ENCODE data around the gene EPHB1.

The EPHB1 gene

GRCh38 chr3:135140591-135140990 is 345.5 kb downstream of the EPHB1 start:
- H3K4ac ChIP-seq (ENCODE audit: low read depth in 1 of 2, low read length in 2 of 2), result no peak overlapping the region
- no peak overlapping the region for H3K18ac ChIP-seq (ENCODE audit: low read depth in 1 of 2, low read length in 2 of 2)
- H3K79me1 ChIP-seq (replicated peaks; ENCODE audit: low read length, poor library complexity, severe bottlenecking), result no peaks in the 10 kb centered on the region
- H3K4me2 ChIP-seq (ENCODE audit: low read length, poor library complexity, severe bottlenecking), result no peak overlapping the region
- DNase-seq, result no peak
- H2BK15ac ChIP-seq (ENCODE audit: low read depth, poor library complexity, severe bottlenecking), result no peak overlapping the region
- no peak overlapping the region for H2AFZ ChIP-seq (ENCODE audit: low read depth, low read length)
- WGBS, result 97% methylated on average over 1 of the region's 3 CpGs
- no peak overlapping the region for H2BK120ac ChIP-seq (ENCODE audit: low read depth, low read length)
- no peaks in the 10 kb centered on the region for H3K9me3 ChIP-seq (ENCODE audit: control insufficient read depth, low read length)
- H3K4me1 ChIP-seq (ENCODE audit: control insufficient read depth, insufficient read depth, low read depth, low read length), result no peaks in the 10 kb centered on the region
- no peak overlapping the region for H2AK5ac ChIP-seq (ENCODE audit: low read length, severe bottlenecking)
- H3K4me3 ChIP-seq (ENCODE audit: insufficient read depth in 1 of 2, low read depth in 1 of 2, low read length in 2 of 2), result no peak overlapping the region
- H2BK12ac ChIP-seq (ENCODE audit: low read length in 2 of 2), result no peak overlapping the region
- no peaks in the 10 kb centered on the region for H3K36me3 ChIP-seq (ENCODE audit: control insufficient read depth in 1 of 2, insufficient read depth in 2 of 2, low read depth in 1 of 2, low read length in 2 of 2)
- no peak overlapping the region for H4K91ac ChIP-seq (ENCODE audit: low read length)
- no peak overlapping the region for H3K27ac ChIP-seq (ENCODE audit: low read length, poor library complexity, severe bottlenecking)
- H3K14ac ChIP-seq (ENCODE audit: low read length in 2 of 2), result no peak overlapping the region
- H3K9ac ChIP-seq (ENCODE audit: low read length), result no peak overlapping the region
- no peaks in the 10 kb centered on the region for H3K27me3 ChIP-seq (ENCODE audit: control insufficient read depth in 1 of 2, insufficient read depth in 1 of 2, low read length in 2 of 2)
- no peak overlapping the region for H2BK5ac ChIP-seq (ENCODE audit: low read depth, low read length, poor library complexity, severe bottlenecking)
- no peak overlapping the region for H4K8ac ChIP-seq (ENCODE audit: low read length)
- H3K23ac ChIP-seq (ENCODE audit: low read length in 2 of 2), result no peak overlapping the region

- Histone ChIP-seq H3K18ac (ENCODE audit: low read depth in 1 of 2, low read length in 2 of 2) (no peak overlapping the region), H3K9ac (ENCODE audit: low read length) (no peak overlapping the region), H3K36me3 (ENCODE audit: control insufficient read depth in 1 of 2, insufficient read depth in 2 of 2, low read depth in 1 of 2, low read length in 2 of 2) (no peaks in the 10 kb centered on the region), H2AFZ (ENCODE audit: low read depth, low read length) (no peak overlapping the region), H3K27ac (ENCODE audit: low read length, poor library complexity, severe bottlenecking) (no peak overlapping the region), H3K4me2 (ENCODE audit: low read length, poor library complexity, severe bottlenecking) (no peak overlapping the region), H4K8ac (ENCODE audit: low read length) (no peak overlapping the region), H3K14ac (ENCODE audit: low read length in 2 of 2) (no peak overlapping the region), H3K4ac (ENCODE audit: low read depth in 1 of 2, low read length in 2 of 2) (no peak overlapping the region), H3K9me3 (ENCODE audit: control insufficient read depth, low read length) (no peaks in the 10 kb centered on the region), H3K79me1 (replicated peaks; ENCODE audit: low read length, poor library complexity, severe bottlenecking) (no peaks in the 10 kb centered on the region), H2BK5ac (ENCODE audit: low read depth, low read length, poor library complexity, severe bottlenecking) (no peak overlapping the region), H2BK120ac (ENCODE audit: low read depth, low read length) (no peak overlapping the region), H2BK15ac (ENCODE audit: low read depth, poor library complexity, severe bottlenecking) (no peak overlapping the region), H3K27me3 (ENCODE audit: control insufficient read depth in 1 of 2, insufficient read depth in 1 of 2, low read length in 2 of 2) (no peaks in the 10 kb centered on the region), H3K4me1 (ENCODE audit: control insufficient read depth, insufficient read depth, low read depth, low read length) (no peaks in the 10 kb centered on the region), H4K91ac (ENCODE audit: low read length) (no peak overlapping the region), H2BK12ac (ENCODE audit: low read length in 2 of 2) (no peak overlapping the region), H2AK5ac (ENCODE audit: low read length, severe bottlenecking) (no peak overlapping the region), H3K4me3 (ENCODE audit: insufficient read depth in 1 of 2, low read depth in 1 of 2, low read length in 2 of 2) (no peak overlapping the region), H3K23ac (ENCODE audit: low read length in 2 of 2) (no peak overlapping the region)
- 76% methylated on average over 4 of the region's 5 CpGs for WGBS
- DNase-seq, result no peak
Observed at GRCh38 chr3:135141160-135141559, 346.1 kb downstream of the EPHB1 start.

- WGBS, result 54% methylated on average over 2 of the region's 2 CpGs
- Histone ChIP-seq H3K36me3 (ENCODE audit: control insufficient read depth in 1 of 2, insufficient read depth in 2 of 2, low read depth in 1 of 2, low read length in 2 of 2) (no peaks in the 10 kb centered on the region), H2BK12ac (ENCODE audit: low read length in 2 of 2) (no peak overlapping the region), H3K9ac (ENCODE audit: low read length) (no peak overlapping the region), H3K27me3 (ENCODE audit: control insufficient read depth in 1 of 2, insufficient read depth in 1 of 2, low read length in 2 of 2) (no peaks in the 10 kb centered on the region), H3K79me1 (replicated peaks; ENCODE audit: low read length, poor library complexity, severe bottlenecking) (no peaks in the 10 kb centered on the region), H3K27ac (ENCODE audit: low read length, poor library complexity, severe bottlenecking) (no peak overlapping the region), H2AFZ (ENCODE audit: low read depth, low read length) (no peak overlapping the region), H3K4ac (ENCODE audit: low read depth in 1 of 2, low read length in 2 of 2) (no peak overlapping the region), H2BK15ac (ENCODE audit: low read depth, poor library complexity, severe bottlenecking) (no peak overlapping the region), H3K4me3 (ENCODE audit: insufficient read depth in 1 of 2, low read depth in 1 of 2, low read length in 2 of 2) (no peak overlapping the region), H3K14ac (ENCODE audit: low read length in 2 of 2) (no peak overlapping the region), H4K91ac (ENCODE audit: low read length) (no peak overlapping the region), H3K23ac (ENCODE audit: low read length in 2 of 2) (no peak overlapping the region), H3K9me3 (ENCODE audit: control insufficient read depth, low read length) (no peaks in the 10 kb centered on the region), H3K4me1 (ENCODE audit: control insufficient read depth, insufficient read depth, low read depth, low read length) (no peaks in the 10 kb centered on the region), H2BK120ac (ENCODE audit: low read depth, low read length) (no peak overlapping the region), H3K18ac (ENCODE audit: low read depth in 1 of 2, low read length in 2 of 2) (no peak overlapping the region), H2AK5ac (ENCODE audit: low read length, severe bottlenecking) (no peak overlapping the region), H3K4me2 (ENCODE audit: low read length, poor library complexity, severe bottlenecking) (no peak overlapping the region), H4K8ac (ENCODE audit: low read length) (no peak overlapping the region), H2BK5ac (ENCODE audit: low read depth, low read length, poor library complexity, severe bottlenecking) (no peak overlapping the region)
- no peak for DNase-seq
Observed at GRCh38 chr3:135141672-135142071, 346.6 kb downstream of the EPHB1 start.

GRCh38 chr3:135142530-135142929 is 347.5 kb downstream of the EPHB1 start:
- Histone ChIP-seq H3K79me1 (replicated peaks; ENCODE audit: low read length, poor library complexity, severe bottlenecking) (no peaks in the 10 kb centered on the region), H2AFZ (ENCODE audit: low read depth, low read length) (no peak overlapping the region), H2AK5ac (ENCODE audit: low read length, severe bottlenecking) (no peak overlapping the region), H3K4me3 (ENCODE audit: insufficient read depth in 1 of 2, low read depth in 1 of 2, low read length in 2 of 2) (no peak overlapping the region), H2BK15ac (ENCODE audit: low read depth, poor library complexity, severe bottlenecking) (no peak overlapping the region), H4K8ac (ENCODE audit: low read length) (no peak overlapping the region), H3K9ac (ENCODE audit: low read length) (no peak overlapping the region), H2BK120ac (ENCODE audit: low read depth, low read length) (no peak overlapping the region), H4K91ac (ENCODE audit: low read length) (no peak overlapping the region), H3K9me3 (ENCODE audit: control insufficient read depth, low read length) (no peaks in the 10 kb centered on the region), H2BK5ac (ENCODE audit: low read depth, low read length, poor library complexity, severe bottlenecking) (no peak overlapping the region), H3K27ac (ENCODE audit: low read length, poor library complexity, severe bottlenecking) (no peak overlapping the region), H3K27me3 (ENCODE audit: control insufficient read depth in 1 of 2, insufficient read depth in 1 of 2, low read length in 2 of 2) (no peaks in the 10 kb centered on the region), H3K4ac (ENCODE audit: low read depth in 1 of 2, low read length in 2 of 2) (no peak overlapping the region), H2BK12ac (ENCODE audit: low read length in 2 of 2) (no peak overlapping the region), H3K4me2 (ENCODE audit: low read length, poor library complexity, severe bottlenecking) (no peak overlapping the region), H3K4me1 (ENCODE audit: control insufficient read depth, insufficient read depth, low read depth, low read length) (no peaks in the 10 kb centered on the region), H3K36me3 (ENCODE audit: control insufficient read depth in 1 of 2, insufficient read depth in 2 of 2, low read depth in 1 of 2, low read length in 2 of 2) (no peaks in the 10 kb centered on the region), H3K14ac (ENCODE audit: low read length in 2 of 2) (no peak overlapping the region), H3K23ac (ENCODE audit: low read length in 2 of 2) (no peak overlapping the region), H3K18ac (ENCODE audit: low read depth in 1 of 2, low read length in 2 of 2) (no peak overlapping the region)
- WGBS, result 71% methylated on average over 5 of the region's 5 CpGs
- DNase-seq, result no peak
